ENCODE data around the gene AOPEP.

DNA sequence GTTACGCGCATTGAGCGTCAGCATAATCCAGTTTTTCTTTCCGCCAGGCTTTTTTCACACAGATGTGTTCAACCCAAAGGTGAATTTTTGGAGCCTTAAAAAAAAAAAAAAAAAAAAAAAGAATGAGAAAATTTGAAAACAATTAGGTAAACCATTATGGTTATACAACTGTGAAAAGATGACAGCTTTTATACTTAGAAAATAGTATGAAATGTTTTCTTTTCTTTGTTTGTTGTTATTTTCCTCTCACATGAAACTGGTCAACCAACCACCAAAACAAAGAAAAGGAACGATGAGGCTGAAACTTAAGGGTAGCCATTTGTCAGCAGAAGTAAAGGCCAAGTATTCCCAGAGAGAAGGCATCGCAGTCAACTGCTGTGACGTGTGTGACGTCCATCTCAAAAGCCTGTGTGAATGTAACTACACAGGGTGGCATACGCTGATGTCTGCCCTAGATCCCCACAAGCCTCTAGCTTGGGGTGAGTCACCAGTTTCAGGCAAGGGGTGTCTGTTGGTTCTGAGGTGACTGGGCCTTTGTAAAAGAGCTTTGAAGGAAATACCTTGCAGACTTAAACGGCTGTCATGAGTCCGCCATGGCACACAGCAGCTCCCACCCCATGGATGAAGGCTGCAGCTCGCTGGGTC is 182.9 kb downstream of the AOPEP start:
- no peak for TF ChIP-seq TAF1 (IDR thresholded peaks at IDR 0.05; ENCODE audit: control insufficient read depth, extremely low read depth, insufficient read depth, low read length, severe bottlenecking)
- no peak for TF ChIP-seq FOXJ3 (CRISPR knock-in tag; IDR thresholded peaks at IDR 0.05)
- TF ChIP-seq, protein P1, sequence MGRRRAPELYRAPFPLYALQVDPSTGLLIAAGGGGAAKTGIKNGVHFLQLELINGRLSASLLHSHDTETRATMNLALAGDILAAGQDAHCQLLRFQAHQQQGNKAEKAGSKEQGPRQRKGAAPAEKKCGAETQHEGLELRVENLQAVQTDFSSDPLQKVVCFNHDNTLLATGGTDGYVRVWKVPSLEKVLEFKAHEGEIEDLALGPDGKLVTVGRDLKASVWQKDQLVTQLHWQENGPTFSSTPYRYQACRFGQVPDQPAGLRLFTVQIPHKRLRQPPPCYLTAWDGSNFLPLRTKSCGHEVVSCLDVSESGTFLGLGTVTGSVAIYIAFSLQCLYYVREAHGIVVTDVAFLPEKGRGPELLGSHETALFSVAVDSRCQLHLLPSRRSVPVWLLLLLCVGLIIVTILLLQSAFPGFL (CRISPR knock-in tag; IDR thresholded peaks at IDR 0.05): no peak
- TF ChIP-seq YBX1 (IDR thresholded peaks at IDR 0.05): no peak
- TF ChIP-seq, protein P2, sequence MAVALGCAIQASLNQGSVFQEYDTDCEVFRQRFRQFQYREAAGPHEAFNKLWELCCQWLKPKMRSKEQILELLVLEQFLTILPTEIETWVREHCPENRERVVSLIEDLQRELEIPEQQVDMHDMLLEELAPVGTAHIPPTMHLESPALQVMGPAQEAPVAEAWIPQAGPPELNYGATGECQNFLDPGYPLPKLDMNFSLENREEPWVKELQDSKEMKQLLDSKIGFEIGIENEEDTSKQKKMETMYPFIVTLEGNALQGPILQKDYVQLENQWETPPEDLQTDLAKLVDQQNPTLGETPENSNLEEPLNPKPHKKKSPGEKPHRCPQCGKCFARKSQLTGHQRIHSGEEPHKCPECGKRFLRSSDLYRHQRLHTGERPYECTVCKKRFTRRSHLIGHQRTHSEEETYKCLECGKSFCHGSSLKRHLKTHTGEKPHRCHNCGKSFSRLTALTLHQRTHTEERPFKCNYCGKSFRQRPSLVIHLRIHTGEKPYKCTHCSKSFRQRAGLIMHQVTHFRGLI (CRISPR knock-in tag; IDR thresholded peaks at IDR 0.05): no peak
- TF ChIP-seq ZNF133 (CRISPR knock-in tag; IDR thresholded peaks at IDR 0.05): no peak
- TF ChIP-seq CREB1 (IDR thresholded peaks at IDR 0.05): no peak
- no peak for TF ChIP-seq CREB1 (CRISPR knock-in tag; IDR thresholded peaks at IDR 0.05)
- no peak for TF ChIP-seq FOXK1 (CRISPR knock-in tag; IDR thresholded peaks at IDR 0.05; ENCODE audit: borderline replicate concordance)
- no peak for TF ChIP-seq GATAD2A (IDR thresholded peaks at IDR 0.05)
- no peak for TF ChIP-seq MTA2 (IDR thresholded peaks at IDR 0.05; ENCODE audit: low read depth)
- TF ChIP-seq NBN (IDR thresholded peaks at IDR 0.05; ENCODE audit: low read depth): no peak
- no peak for TF ChIP-seq YY1 (IDR thresholded peaks at IDR 0.05; ENCODE audit: borderline replicate concordance in 1 of 3, control insufficient read depth in 1 of 3, extremely low read depth in 1 of 3, insufficient read depth in 3 of 3, insufficient read length in 1 of 3, insufficient replicate concordance in 2 of 3, low read depth in 1 of 3, low read length in 2 of 3)
- TF ChIP-seq POLR2A (conservative IDR thresholded peaks at IDR 0.05): no peak
- no peak for TF ChIP-seq MAFF (IDR thresholded peaks at IDR 0.05; ENCODE audit: low read length)

Data from K562 (cell line).